Transverse colon (tissue), 4 donors: ENCODE measurements around the gene PTPRG.

Experiments
- POLR2A ChIP-seq: fragments of 450-650 bp; IDR thresholded peaks from one replicate; pipeline ENCODE4 v1.6.1; 2016; ENCODE audit warnings: antibody characterized with exemption, mild to moderate bottlenecking, moderate library complexity
- POLR2AphosphoS5 ChIP-seq, 3 donors: sonication (generic); formaldehyde crosslinking; IDR thresholded peaks; one replicate each; pipeline ENCODE4 v1.6.1; 2016; ENCODE audit warnings: antibody characterized with exemption in 3 of 3
- TF ChIP-seq, protein P1 (sequence below), 5 experiments: fragments of 200-600 bp in 3 of 5; fragments of 450-650 bp in 2 of 5; sonication (generic) in 3 of 5; IDR thresholded peaks; 1 replicate in 2 of 5; 2 replicates in 3 of 5; pipeline ENCODE4 v1.5.1; 2016 to 2017; ENCODE audit warnings: antibody characterized with exemption in 5 of 5, inconsistent platforms in 3 of 5, mild to moderate bottlenecking in 2 of 5, moderate library complexity in 1 of 5

DNA sequence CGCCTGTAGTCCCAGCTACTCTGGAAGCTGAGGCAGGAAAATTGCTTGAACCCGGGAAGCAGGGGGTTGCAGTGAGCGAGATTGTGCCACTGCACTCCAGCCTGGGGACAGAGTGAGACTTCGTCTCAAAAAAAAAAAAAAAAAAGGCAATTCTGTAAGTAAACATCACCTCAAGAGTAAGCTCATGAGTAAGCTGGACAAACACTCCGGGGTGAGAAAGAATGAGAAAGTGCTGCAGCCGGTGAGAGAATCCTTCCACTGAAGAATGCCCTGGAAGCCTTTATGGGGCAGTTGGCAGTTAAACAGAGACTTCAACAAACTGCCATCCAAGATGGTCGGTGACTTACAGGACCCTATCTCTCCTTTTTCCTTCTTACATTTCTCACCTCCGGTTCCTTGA, 764.5 kb downstream of the PTPRG start:
- no peak for TF ChIP-seq POLR2A
- no peak for TF ChIP-seq POLR2AphosphoS5 (IDR thresholded peaks at IDR 0.05)
- TF ChIP-seq, protein P1, sequence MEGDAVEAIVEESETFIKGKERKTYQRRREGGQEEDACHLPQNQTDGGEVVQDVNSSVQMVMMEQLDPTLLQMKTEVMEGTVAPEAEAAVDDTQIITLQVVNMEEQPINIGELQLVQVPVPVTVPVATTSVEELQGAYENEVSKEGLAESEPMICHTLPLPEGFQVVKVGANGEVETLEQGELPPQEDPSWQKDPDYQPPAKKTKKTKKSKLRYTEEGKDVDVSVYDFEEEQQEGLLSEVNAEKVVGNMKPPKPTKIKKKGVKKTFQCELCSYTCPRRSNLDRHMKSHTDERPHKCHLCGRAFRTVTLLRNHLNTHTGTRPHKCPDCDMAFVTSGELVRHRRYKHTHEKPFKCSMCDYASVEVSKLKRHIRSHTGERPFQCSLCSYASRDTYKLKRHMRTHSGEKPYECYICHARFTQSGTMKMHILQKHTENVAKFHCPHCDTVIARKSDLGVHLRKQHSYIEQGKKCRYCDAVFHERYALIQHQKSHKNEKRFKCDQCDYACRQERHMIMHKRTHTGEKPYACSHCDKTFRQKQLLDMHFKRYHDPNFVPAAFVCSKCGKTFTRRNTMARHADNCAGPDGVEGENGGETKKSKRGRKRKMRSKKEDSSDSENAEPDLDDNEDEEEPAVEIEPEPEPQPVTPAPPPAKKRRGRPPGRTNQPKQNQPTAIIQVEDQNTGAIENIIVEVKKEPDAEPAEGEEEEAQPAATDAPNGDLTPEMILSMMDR (IDR thresholded peaks at IDR 0.05) = no peak
